ENCODE measurements around the gene ARVCF.

DNA sequence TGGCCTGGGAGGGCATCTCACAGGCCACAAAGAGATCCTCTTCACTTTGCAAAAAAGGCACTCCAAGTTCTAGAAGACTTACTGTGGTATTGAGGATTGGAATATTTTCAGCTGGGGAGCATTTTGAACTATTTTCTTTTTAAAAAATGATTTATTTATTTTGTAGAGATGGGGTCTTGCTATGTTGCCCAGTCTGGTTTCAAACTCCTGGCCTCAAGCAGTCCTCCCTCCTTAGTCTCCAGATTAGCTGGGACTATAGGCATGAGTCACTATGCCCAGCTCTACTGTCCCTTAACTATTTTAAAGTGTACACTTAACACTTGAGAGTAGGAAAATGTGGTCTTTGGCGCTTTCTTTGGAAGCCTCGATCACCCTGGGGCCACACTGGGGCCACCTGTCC is 38.5 kb upstream of the ARVCF start:
- TF ChIP-seq POLR2A (IDR thresholded peaks at IDR 0.05) = no peak
- TF ChIP-seq, protein P1, sequence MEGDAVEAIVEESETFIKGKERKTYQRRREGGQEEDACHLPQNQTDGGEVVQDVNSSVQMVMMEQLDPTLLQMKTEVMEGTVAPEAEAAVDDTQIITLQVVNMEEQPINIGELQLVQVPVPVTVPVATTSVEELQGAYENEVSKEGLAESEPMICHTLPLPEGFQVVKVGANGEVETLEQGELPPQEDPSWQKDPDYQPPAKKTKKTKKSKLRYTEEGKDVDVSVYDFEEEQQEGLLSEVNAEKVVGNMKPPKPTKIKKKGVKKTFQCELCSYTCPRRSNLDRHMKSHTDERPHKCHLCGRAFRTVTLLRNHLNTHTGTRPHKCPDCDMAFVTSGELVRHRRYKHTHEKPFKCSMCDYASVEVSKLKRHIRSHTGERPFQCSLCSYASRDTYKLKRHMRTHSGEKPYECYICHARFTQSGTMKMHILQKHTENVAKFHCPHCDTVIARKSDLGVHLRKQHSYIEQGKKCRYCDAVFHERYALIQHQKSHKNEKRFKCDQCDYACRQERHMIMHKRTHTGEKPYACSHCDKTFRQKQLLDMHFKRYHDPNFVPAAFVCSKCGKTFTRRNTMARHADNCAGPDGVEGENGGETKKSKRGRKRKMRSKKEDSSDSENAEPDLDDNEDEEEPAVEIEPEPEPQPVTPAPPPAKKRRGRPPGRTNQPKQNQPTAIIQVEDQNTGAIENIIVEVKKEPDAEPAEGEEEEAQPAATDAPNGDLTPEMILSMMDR (IDR thresholded peaks at IDR 0.05) = no peak
